Esophagus muscularis mucosa (tissue), 3 donors: Measurements from ENCODE around the gene ASTN2.

Experiments
- CTCF ChIP-seq, 3 experiments: fragments of 200-600 bp in 2 of 3; fragments of 450-650 bp in 1 of 3; sonication (generic) in 2 of 3; IDR thresholded peaks; one replicate each; pipeline ENCODE4 v1.5.1; 2017 to 2019; ENCODE audit warnings: antibody characterized with exemption in 3 of 3, mild to moderate bottlenecking in 2 of 3, moderate library complexity in 1 of 3
- POLR2A ChIP-seq: fragments of 450-650 bp; IDR thresholded peaks from one replicate; pipeline ENCODE4 v1.6.1; 2017; ENCODE audit warnings: antibody characterized with exemption, moderate library complexity, mild to moderate bottlenecking, low read depth
- POLR2AphosphoS5 ChIP-seq, 2 donors: sonication (generic); formaldehyde crosslinking; IDR thresholded peaks; one replicate each; pipeline ENCODE4 v1.6.1; 2017; ENCODE audit warnings: antibody characterized with exemption in 2 of 2

DNA sequence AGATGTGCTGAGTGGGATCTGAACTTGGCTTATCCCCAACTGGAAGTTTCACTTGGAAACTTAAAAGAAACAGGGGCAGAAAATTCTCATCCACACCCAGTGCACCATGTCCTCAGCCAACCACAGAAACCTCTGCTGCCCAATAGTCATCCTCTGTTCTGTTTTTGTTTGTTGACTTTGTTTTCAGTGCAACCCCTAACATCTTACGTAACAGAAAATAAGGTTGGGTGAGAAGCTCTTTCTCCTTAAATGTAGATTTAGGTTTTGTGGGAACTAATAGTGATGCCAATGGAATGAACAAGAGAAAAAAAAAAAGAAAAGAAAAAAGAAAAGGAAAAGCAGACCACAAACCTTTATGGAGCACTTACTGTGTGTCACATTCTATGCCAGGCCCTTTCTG, 998.4 kb downstream of the ASTN2 start:
- TF ChIP-seq CTCF (IDR thresholded peaks at IDR 0.05) (no peak), POLR2AphosphoS5 (IDR thresholded peaks at IDR 0.05) (no peak), POLR2A (no peak)
